Measurements from ENCODE around the gene HSPG2. TPM values are rescaled to one million over a fixed set of nuclear protein-coding genes. Genes with fewer than 3 reads are reported as not detected.
A peak's percentile ranks its signal among the peaks of the same experiment; 100 is the strongest.
"Not testable (repeated sequence)": the region's sequence is repeated elsewhere in the genome, so short reads cannot be mapped to it uniquely, and the experiment has no call there.

The HSPG2 gene
- polyA plus RNA-seq, 5 donors = 109 to 232 (median 147) TPM

DNA sequence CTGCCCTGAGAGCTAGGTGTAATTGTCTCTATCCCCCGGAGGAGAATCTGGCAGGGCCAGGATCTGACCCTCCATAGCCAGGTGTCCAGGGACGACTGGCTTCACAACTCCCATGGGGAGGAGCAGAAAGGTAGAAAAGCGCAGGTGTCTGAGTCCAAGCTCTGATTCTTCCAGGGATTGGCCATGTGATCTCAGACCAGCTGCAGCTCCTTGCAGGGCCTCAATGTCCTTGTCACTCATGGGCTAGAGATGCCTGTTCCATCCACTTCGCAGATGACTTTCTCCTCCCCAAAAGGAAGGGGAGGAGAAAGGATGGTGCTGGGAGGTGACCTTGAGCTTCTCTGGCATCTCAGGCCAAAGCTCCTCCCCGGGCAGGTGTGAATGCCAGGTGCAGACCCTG lies 22.7 kb downstream of the HSPG2 start:
- no peak for DNase-seq

DNA sequence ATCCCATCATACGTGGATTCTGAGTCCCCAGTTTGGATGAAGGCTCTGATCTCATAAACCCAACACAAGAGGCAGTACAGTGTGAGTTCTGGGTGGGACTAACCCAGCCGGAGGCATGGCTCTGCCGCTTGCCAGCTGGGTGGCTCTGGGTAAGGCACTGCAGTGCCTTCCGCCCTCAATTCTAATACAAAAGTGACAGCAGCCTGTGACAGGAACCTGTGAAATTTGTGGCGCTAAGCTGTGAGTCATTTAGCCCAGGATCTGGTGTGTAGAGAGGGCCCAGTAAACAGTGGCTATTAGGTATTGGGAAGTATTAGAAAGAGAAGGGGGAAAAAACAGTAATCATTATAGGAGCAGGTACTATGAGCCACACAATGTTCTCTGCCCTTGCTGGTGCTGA lies 23.3 kb downstream of the HSPG2 start:
- no peak for DNase-seq

DNA sequence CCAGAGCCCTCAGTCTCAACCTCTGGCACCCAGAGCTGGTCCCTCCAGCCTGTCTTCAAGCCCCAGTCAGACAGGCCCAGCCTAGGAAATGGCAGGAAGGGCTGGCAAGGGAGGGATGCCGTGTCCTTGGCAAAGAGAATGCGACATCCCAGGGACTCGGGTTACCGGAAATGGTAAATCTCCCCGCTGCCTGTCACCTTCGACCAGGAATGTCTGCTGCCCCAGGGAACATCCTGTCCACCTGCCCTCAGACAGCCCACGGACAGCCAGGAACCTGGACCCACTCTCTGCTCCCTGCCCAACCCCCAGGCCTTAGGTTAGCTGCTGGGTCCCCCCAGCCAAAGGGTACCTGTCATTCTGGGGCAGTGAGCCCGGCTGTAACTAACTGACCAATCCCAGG lies 23.9 kb downstream of the HSPG2 start:
- DNase-seq = no peak

DNA sequence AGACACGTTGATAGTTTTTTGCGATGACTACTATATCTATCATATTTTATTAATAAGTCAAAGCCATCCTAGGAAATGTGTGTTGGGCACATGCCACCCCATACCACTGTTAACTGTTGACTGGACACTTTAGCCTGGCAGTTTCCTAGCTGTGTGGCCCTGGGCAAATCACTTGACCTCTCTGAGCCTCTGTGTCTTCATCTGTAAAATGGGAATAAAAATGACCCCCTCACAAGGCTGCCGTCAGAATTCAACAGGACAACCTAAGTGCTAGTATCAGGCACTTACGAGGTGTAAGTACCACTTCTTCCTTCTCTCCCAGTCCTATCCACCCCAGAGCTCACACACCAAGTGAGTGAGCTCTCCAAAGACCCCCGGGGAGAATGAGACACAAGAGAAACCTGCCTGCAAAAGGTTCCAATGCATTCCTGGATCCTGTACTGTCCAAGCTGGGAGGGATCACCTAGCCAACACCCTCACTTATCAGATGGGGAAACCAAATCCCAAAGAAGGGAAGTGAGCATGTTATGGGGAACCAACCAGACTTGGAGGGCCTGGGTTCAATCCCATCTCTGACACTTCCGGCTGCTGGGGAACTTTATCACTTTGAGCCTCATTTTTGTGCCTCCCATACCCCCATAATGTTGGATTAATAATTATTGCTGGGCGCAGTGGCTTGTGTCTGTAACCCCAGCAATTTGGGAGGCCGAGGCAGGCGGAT lies 24.9 kb downstream of the HSPG2 start:
- DNase-seq = no peak

DNA sequence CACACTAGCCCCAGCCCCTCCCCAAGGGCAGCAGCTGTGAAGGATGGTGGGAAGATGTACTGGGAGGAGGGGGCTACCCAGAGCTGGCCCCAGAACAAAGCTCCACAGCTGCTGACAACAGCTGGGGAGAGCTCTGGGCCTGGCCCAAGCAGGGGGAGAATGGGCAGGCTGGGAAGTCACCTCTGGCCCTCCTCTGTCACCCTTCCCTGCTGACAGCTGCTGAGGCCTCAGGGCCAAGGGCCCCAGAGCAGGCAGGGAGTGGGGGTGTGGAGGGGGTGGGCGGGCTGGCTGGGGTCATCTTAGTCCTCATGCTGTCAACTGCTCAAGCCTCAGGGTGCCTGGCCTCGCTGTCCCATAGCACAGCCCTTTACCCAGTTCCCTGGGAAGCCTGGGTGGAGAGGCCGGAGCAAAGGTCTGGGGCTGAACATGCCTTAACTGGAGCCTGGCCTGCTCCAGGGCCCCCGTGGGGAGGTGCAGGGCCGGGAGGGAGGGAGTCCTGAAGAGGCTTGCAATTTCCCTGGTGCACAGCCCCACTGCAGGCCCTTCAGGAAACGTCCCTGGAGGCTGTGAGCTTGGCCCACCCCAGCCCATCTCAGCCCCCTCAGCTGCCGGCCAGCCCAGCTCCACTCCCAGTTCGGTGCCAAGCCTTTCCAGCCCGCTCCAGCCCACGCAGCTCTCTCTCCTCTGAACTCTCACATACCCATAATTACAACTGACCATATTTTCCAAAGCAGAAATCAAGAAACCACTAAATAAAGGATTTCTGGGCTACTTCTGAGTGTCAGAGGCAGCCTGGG lies 25.7 kb downstream of the HSPG2 start:
- peak in 1 of 2 donors; percentile 67 for DNase-seq

DNA sequence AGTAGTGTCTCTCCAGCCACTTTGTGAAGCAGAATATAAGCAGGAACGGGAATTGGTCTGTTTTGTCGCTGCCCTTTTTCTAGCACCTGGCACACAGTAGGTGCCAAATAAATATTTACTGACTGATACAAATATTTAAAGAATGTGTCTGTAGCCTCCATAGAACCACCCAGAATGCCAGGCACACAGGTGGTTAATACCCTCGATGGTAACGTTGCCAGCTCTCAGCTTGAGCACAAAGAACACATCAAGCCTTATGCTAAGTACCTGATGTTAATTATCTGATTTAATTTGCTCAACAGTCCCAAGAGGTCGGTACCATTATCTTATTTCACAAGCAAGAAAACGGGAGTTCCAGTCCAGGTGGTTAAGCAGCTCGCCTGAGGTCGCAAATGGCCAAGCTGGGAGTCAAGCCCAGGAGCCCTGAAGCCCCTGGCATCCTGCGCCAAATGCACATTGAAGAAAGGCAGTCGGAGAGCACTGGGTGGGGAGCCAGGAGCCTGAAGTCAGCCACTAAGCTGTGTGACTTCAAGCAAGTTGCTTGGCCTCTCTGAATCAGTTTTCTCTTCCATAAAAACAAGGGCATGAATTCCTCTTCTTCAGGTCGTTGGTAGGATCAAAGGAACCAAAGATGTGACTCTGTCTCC lies 26.4 kb downstream of the HSPG2 start:
- DNase-seq = no peak

DNA sequence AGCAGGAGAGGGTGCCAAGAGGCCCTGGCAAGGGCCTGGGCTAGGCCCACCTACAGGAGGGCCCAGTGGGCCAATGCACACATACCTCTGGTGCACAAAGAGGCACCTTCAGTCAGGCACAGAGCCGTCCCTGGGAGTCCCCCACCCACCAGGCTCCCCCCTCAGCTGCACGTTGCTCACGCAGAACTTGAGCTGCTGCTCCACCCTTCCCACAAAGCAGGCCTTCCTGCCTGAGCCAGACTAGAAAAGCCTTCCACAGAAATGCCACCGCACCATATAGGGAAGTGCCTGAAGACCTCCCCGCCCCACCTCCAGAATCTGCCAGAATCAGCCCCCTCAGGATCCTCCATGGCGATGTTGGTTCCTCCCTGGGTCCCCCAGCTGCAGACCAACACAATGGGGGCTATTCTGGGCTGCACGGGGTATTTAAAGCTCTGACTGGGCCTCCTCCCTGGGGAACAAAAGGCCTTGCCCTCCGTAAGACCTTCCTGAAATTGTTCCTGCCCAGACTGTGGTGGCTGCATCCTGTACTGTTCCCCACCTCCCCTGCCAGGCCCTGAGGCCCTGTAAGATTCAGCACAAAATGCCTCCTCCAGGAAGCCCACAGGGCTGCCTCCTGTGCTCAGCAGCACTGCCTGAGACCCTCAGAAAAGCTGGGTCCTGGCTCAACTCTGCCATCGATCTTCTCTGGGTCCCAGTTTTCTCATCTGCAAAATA lies 27.2 kb downstream of the HSPG2 start:
- DNase-seq = no peak

DNA sequence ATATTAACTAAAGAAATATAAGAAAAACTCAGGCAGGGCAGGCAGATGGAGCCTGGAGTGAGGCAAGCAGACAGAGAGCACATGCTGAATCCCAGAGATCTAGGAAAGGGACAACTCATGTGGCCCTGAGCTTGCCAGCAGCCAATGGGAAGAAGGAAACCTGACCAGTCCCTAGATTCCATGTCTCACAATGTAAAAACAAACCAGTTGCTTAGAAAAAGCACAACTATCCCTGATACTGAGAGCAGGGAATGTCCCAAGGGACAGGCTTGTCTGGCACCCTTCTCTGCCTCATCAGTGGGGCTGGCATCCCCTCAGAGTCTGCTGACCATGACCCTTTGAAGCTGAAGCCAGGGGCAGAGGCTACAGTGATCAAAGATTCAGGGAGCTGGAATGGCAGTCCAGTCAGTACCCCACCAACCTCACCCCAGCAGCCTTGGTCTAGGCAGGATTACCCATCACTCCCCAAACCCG lies 27.8 kb downstream of the HSPG2 start:
- DNase-seq = no peak

DNA sequence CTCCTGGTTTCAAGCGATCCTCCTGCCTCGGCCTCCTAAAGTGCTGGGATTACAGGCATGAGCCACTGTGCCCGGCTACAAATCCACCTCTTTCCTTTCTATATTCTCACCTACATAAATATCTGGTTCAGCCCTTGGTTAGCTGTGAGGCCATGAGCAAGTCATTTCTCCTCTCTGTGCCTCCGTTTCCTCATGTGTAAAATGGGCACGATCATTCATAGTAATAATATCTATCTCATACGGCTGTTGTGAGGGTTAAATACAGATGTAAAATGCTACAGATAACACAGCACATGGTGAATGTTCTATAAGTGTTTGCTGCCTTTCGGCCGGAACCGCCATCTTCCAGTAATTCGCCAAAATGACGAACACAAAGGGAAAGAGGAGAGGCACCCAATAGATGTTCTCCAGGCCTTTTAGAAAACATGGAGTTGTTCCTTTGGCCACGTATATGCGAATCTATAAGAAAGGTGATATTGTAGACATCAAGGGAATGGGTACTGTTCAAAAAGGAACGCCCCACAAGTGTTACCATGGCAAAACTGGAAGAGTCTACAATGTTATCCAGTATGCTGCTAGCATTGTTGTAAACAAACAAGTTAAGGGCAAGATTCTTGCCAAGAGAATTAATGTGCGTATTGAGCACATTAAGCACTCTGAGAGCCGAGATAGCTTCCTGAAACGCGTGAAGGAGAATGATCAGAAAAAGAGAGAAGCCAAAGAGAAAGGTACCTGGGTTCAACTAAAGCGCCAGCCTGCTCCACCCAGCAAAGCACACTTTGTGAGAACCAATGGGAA lies 29.2 kb downstream of the HSPG2 start:
- DNase-seq = not testable (repeated sequence)

DNA sequence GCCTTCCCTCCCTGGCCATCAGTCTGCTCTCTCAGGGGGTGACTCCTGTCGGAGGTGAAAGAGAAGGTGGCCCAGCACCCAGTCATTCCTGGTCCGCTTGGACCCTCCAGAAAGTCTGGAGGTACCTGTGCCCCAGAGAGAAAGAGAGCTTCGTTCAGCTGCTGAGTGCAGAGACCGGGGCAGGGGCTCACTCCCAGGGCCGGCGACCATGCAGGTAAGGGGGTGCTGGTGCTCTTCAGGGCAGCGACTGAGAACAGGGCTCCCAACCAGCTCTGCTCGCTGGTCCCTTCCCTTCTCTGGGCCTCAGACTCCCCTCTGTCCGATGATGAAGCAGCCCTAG lies 30.1 kb downstream of the HSPG2 start:
- DNase-seq = no peak

DNA sequence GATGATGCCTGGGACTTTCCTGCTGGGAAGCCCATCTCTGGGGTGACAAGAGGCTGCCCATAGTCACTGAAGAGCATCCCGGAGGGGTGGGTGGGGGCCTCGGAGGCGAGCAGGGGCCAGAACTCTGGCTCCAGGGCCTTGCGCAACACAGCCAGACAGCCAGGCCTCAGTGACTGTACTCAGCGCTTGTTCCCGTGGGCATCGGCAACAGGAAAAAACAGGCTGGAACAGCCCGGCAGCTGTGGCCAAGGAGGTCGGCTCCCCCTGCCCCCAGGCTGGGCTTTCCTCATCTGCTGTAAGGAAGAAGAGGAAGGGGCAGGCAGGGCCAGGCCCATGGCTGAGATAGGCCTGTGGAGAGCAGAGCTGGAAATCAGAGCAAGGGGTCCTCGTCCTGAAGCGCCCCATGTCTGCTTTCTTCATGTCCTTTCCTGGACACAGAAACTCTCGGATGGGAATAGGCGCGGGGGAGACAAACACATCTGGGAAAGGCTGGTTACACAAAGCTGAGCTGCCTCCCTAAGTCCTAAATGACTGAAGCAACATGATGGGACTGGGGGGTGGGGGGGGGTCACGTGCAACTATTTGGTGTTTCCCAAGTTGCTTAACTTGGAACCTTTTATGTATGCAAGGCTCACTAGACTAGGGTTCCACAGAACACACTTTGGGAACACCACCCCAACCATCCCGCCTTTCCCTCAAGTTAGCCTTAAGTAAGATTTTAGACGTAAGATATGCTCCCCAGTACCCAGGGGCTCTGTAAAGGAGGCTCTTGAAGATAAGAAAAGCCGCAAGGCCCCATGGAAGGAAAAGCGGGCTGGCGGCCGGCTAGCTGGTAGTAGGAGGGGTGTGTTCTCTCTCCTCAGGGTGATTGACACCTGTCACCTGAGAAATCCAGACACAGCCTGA lies 30.7 kb downstream of the HSPG2 start:
- DNase-seq = peak in 1 of 2 donors; percentile 60

DNA sequence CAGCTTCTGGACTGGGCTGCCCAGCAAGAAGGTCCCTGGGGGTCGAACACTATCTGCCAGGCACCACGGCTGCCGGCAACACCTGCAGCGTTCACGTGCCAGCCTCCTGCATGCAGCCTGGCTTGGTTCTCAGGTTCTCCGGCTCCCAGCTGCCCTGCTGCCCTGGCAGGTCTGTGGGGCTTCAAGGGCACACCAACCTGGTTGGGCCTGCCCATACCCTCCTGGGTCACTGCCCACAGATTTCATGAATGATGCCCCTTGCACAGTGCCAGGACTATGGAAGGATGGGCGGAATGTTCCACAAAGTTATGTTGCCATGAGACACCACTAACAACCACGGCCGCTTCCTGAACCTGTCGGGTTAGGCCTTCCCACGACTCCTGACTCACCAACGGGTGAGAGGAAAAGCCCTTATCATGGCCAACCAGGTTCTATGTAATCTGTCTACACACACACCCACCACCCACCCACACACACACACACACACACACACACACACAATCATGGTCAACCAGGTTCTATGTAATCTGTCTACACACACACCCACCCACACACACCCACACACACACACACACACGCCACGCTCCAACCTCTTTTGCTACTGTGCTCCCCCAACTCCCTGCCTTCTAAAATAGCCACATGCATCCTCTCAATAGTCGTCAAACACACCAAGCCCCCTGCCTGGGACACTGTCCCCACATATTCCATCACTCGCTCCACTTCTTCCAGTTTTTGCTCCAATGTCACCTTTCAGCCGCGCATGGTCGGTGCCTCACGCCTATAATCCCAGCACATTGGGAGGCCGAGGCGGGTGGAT lies 32.2 kb downstream of the HSPG2 start:
- DNase-seq = no peak

DNA sequence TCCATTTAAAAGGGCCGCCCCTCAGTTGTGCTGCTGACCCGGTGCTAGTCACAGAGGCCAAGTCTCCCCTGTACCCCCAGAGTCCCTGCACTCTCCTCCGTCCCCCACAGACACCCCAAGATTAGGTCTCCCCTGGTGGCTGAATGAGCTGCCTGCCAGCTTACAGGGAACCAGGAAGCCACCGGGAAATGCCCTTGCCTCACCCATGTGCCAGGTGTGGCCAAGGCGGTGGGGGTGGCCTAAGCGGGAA lies 32.7 kb downstream of the HSPG2 start:
- DNase-seq = no peak

DNA sequence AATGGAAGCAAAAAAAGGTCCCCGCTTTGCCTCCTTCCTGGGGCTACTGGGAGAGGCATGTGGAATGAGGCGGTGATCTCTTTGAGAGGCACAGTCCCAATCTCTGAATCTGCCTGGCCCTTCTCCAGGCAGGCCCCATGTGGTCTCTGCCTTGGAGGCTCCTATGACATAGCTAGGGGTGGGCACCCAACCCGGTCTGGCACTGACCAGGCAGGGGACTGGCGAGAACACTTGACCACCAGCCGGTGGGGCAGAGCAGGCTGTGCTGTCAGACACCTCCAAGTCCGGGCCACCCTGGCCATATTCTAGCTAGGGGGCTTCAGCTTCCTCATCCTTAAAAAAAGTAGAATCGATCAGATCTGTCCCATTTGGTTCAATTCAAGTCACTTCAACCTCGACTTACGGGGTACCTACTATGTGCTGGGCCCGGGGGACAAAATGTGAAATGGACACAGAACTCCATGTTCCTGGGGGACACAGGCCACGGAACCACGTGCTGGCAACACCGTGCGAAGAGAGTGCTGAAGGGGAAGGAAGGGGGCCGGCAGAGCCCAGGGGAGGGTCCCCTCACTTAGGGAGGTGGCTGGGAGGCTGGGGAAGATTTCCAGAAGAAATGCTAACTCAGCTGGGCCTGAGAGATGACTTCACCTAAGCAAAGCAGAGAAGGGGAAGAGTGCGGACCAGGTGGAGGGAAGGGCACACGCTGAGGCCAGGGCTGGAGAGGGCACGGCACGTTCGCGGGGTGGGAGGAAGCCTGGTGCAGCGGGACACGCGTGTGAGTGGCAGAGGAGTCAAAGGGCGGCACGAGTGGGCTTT lies 33.3 kb downstream of the HSPG2 start:
- DNase-seq = no peak

DNA sequence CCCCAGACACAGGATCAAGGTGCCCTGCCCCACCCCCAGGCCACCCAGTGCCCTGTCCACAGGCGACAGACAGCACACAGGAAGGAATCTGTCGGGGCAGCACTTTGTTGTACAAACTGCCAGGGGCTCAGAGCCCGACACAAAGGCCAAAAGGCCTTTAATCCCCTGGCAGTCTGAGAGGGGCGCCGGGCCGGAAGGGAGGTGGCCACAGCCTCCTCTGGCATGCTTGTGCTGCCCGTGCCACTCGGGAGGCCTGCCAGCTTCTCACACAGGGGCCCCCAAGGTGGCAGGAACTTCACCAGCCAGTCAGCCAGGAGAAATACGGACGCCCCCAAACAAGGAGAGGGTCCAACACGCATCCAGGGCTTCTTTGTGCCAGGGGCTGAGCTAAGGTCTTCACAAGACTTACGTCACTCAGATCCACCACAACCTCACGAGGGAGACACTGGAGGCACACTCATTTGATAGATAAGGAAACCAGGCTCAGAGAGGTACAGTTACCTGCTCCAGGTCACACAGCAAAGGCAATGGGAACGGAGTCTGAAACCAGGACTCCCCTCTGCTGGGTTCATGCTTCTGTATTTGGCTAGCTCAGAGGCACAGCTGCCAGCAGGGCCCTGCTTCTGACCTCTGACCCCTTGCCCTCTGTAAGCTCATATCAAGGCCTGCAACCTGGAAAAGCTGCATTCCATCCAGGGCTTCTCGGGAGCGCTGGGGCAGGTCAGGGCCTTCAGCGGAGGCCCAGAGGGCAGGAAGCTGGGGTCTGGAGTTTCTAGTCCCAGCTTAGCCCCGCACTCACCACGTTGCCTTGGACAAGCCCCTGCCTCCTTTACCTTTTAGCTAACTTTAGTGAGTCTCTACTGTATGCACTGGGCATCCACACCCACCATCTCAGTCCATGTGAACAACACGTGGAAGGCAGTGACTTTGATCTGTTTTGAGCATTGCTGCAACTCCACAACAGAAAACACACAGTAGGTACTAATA lies 34.8 kb downstream of the HSPG2 start:
- no peak for DNase-seq

DNA sequence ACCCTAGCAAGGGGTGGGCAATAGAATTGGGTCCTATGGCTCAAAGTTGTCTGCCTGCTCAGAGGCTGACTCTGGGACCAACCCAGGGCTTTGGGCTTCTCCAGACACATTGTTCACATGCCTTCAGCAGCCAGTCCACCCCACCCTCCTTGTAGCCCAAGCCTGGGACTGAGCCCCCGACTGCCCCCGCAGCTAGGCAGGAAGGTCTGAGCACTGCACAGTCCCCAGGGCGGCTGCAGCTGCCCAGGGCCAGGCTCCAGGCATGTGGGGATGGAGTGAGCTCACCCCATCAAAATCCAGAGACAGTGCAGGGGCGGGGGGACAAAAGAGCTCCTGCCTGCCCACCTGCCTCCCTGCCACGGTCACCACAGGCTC lies 35.6 kb downstream of the HSPG2 start:
- DNase-seq = no peak

DNA sequence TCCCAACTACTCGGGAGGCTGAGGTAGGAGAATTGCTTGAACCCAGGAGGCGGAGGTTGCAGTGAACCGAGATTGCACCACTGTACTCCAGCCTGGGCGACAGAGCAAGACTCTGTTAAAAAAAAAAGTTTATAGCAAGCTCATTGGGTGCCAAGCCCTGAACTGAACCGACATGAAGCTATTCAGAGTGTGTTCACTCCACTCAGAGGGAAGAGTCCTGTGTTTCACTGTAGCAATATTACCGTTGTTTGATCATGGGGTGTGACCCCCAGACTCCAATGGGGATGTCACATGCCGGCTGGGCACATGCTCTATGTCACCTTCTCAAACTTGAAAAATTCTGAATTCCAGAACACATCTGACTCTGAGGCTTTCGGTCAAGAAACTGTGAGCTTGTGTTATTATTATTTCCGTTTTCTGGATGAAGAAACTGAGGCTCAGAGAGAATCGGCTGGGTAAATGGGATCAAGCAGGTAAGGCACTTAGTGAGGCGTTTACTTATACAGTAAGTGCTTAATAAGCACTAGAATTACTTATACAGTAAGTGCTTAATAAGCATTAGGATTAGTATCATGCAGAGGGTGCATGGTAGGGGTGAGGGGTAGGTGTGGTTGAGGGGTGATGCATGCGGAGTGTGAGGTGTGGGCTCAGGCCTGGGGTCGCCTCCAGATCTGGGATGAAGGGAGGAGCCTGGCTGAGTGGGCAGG lies 36.2 kb downstream of the HSPG2 start:
- DNase-seq = no peak
